ENCODE measurements around the gene AUTS2.

DNA sequence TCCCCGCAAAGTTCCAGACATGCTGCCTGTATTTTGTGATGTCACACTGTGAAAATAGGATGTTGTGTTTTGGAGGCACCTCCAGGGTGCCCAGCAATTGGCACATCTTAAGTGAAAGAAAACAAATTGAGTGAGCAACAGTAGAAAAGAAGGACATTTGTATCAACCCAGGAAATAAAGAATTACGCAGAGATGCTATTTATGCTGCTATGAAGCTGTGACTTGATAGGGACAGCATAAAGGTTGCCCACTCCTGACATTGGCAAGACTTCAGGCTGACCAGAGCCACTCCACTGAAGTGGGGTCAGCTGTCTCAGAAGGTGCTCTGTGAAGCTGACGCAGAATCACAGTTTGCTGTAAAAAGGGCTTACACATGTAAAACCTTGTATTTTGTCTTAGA, 803.8 kb downstream of the AUTS2 start:
- no peak for TF ChIP-seq GATA2 (IDR thresholded peaks at IDR 0.05; ENCODE audit: low read depth, low read length)
- TF ChIP-seq GATA3 (IDR thresholded peaks at IDR 0.05; ENCODE audit: low read depth, low read length) = no peak
